NCI-H2227 (cell line): ENCODE data around the gene PDLIM4.

Experiments
- DNase-seq: peaks from one replicate; lab custom pipeline; 2025; ENCODE audit not compliant: unreplicated experiment; lab: John Stamatoyannopoulos, UW

The PDLIM4 gene

DNA sequence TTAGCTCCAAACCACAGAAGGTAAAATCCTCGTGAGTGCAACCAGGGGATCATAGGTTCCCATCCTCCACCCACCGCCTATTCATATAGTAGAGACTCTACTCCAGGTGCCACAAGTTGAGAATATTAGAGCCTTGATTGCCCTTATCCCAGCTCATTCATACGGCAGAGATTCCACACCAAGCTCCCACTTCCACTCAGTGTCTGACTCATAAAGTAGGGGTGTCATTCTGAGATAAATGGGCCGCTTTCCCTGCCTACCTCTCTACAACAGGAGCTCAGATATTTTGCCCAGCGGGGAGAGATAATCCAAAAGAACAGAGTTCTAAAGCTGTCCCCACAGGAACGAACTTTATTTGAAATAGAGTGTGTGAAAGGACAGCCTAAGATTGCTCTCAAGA lies 46.1 kb downstream of the PDLIM4 start:
- no peak for DNase-seq

DNA sequence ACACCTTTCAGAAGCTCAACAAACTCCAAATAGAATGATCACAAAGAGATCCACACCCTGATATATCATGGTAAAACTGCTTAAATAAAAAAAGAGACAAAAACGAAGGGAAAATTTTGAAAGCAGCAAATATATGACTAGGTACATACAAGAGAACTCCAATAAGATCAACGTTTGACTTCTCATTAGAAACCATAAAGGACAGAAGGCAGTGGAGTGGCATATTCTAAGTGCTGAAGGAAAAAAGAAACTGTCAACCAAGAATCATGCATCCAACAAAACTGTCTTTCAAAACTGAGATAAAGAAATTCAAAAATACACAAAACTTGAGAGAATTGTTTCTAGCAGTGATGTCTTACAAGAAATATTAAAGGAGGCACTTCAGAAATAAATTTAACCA lies 47.9 kb downstream of the PDLIM4 start:
- no peak for DNase-seq

DNA sequence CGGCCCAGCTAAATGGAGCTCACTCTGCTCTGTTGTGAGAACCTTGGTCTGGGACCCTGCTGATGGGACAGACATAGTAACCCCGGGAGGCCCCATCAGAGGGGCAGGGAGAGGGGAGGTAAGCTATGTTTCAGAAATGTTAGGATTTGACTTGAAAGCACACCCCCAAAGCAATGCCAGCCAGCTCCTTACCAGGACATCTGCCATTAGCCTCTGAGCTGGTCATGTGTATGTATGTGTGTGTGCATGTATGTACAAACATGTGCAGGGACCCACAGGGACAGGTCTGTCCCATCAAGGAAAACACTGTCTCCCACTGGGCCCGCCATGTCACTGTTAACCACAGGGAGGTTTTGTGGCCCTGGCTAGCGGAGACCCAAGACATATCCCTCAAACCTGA lies 51.2 kb downstream of the PDLIM4 start:
- DNase-seq = no peak

DNA sequence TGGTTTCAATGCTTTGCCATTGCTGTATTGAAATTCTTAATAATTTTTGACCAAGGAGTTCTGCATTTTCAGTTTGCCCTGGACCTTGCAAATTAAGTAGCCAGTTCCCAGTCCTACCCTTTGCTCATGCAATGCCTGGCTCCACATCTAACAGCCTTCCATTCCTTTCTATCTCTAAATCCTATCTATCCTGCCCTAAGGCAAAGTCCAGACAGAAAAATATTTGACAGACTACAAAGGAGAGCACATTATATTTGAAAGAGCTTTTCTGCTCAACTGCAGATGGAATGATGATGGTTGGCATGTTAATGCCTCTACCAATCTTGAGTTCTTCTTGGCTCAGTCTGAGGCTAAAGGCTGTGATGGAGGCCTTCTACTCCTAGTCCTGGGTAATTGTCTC lies 52.2 kb downstream of the PDLIM4 start:
- DNase-seq = no peak

DNA sequence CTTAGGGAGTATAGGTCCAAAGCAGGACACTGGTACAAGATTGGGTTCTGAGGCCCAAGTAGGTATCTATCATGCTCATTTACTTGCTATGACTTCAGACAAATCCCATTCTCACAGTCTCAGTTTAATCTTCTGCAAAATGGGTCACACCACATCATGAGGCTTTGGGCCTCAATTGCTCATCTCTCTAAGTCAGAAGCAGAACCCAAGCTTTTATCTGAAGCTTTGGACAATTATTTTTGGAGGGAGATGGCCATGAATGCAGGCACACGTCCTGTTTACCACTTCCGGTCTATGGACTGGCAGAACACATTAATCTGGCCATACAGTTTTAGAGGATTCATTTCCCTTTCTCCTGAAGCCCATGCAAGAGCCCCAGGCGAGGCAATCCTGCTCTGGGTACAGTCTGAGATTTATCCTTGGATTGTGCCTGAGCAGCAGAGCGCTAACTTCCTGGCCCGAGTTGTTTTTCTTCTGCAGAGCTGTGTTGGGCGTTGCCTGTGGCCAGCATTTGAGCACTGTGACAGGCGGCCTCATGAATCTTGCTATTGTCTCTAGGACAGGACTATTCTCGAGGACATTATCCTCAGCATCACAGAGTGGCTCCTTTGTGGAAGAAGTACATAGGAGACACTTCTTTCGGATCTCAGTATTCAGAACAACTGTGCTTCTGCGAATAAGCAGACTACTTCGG lies 52.8 kb downstream of the PDLIM4 start:
- no peak for DNase-seq

DNA sequence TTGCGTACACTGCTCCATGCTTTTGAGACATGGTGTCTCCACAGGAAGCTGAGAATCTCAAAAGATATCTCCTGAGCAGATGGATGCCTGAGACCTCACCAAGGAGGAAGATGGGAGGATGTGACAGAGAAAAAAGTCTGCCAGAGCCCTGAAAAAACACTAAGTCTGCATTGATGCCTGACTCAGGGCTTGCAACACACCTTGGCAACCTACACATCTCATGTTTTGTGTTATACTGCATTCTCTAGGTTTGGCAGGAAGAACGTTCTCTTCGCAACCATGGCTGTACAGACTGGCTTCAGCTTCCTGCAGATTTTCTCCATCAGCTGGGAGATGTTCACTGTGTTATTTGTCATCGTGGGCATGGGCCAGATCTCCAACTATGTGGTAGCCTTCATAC lies 55.9 kb downstream of the PDLIM4 start:
- no peak for DNase-seq

DNA sequence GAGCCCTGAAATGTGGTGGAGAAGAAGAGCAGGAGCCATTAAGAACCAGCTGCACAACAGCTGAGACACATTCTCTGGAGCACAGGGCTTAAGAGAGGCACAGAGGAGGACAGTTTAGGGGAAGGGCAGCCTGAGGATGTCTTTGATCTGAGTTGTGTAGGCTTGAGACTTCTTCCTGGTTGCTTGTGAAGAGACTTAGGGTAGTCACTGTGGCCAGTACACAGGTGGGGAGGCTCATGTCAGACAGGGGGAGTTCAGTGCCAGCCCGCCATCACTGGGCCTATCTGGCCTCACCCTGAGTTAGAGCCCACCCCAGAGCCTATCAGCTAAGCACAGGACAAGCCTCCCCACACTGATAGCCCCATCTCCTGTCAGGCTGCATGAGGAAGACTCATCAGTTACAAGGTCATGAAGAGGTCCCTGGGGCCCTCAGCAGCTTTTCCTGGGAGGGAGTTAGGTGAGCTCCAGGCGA lies 56.5 kb downstream of the PDLIM4 start:
- DNase-seq = no peak

DNA sequence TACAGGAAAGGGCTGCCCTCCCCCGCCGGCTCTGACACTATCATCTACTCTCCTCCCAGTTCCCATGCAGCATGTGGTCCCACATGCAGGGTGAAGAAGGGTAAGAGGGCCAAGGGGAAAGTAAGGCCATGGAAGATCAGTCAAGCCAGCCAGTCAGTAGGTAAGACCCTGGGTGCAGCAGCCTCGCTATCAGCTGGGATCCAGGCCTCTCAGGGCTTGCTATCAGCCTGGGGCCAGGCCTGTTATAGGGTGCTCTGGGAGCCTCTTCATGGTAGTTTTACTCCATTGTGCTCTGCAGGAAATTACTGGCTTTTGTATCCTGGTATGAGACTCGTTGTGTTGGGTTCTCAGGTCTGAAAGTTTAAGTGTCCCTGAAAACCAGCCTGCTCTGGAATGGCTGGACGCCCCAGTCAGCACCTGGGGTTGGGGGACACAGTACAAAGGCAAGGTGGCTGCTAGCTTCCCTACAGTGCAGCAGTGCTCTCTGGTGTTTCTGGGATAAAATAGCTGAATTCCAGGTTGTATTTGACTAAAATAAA lies 58.1 kb downstream of the PDLIM4 start:
- DNase-seq = no peak

DNA sequence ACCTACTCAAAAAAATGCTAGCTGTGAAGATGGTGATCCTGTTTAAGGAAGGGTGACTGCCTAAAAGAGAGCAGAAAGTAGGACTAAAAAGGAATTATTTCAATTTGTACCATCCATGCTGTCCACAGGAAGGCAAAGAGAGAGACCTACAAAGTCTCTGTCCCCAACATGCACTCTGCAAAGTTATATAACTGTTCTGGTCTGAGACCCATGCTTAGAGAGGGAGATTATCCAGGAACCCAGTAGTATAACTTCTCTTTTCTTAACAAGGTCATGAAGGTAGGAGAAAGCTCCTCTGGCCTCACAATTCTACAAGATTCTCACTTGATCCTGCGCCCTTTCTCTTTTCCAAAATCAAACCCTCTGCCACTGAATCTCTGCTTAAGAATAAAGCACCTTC lies 62.5 kb downstream of the PDLIM4 start:
- DNase-seq = no peak

DNA sequence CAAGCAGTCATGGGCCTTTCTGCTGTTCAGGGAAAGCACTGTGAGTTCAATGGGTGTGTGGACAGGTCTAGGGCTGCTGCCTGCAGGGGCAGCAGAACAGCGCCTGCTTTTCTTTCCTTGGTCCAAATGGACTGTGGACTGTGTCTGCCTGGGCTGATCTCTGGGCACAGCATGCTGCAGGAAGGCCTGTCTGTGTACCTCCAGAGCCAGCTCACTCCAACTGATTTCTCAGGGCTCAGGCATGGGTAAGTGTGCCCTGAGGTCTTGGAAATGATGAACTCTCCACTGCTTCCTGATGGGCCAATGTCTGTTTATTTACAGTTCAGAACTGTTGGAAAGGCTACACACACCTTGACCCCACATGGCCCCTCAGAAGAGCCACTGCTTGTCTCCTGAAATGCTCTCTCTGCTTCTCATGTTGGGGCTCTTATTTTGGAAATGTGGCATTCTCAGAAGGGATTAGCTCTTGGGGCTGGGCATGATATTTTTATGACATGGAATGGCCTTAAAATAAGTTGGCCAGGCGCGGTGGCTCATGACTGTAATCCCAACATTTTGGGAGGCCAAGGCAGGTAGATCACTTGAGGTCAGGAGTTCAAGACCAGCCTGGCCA lies 63.7 kb downstream of the PDLIM4 start:
- no peak for DNase-seq

DNA sequence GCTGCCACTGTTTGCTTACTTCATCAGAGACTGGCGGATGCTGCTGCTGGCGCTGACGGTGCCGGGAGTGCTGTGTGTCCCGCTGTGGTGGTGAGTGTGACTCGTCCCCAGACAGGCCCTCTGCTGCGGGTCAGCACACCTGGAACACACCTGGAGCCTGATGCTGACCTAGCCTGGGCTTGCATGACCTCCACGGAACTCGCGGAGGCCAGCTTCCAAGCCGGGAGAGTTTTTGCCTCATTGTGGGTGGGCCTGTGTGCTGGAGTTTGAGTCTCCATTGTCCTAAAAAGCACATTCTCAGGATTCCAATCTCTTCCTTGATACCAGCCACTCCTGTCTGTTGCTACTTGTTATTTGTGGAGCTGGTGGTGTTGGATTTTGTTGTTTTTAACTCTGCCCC lies 64.8 kb downstream of the PDLIM4 start:
- no peak for DNase-seq
